Peyer's patch (tissue), 4 donors: Measurements from ENCODE around the gene ZNF772.

Source experiments
- CTCF ChIP-seq, 6 experiments: fragments of 450-650 bp in 4 of 6; fragments of 200-600 bp in 2 of 6; sonication (generic) in 1 of 6; IDR thresholded peaks; one replicate each; pipeline ENCODE4 v1.5.1; 2017 to 2019; ENCODE audit warnings: antibody characterized with exemption in 6 of 6, mild to moderate bottlenecking in 3 of 6, moderate library complexity in 1 of 6
- POLR2A ChIP-seq, 2 donors: fragments of 450-650 bp; IDR thresholded peaks; one replicate each; pipeline ENCODE4 v1.5.1; 2017; ENCODE audit warnings: antibody characterized with exemption in 2 of 2, mild to moderate bottlenecking in 2 of 2, moderate library complexity in 2 of 2

GRCh38 chr19:57487477-57488298 lies 10.3 kb upstream of the ZNF772 start, which contains the start of gene ZNF419:
- peak in 1 of 6 experiments; percentile 19 for TF ChIP-seq CTCF (IDR thresholded peaks at IDR 0.05)
- TF ChIP-seq POLR2A (IDR thresholded peaks at IDR 0.05) = peak; percentile 37 to 40
